HG03025 (cell line): Measurements from ENCODE around the gene MRPL1.

Source experiments
- ATAC-seq: cut with Tn5 transposase; IDR thresholded peaks from one replicate; pipeline ENCODE4 v1.9.1; 2021; ENCODE audit warnings: mild to moderate bottlenecking, moderate library complexity; ENCODE audit not compliant: unreplicated experiment, low FRiP score

Gene MRPL1

GRCh38 chr4:77862478-77863216, at the start of gene MRPL1:
TSS of gene MRPL1 (plus strand) at chr4:77862830. CDS start at chr4:77862849, 19 bp downstream.
- peak; percentile 90 for ATAC-seq

DNA sequence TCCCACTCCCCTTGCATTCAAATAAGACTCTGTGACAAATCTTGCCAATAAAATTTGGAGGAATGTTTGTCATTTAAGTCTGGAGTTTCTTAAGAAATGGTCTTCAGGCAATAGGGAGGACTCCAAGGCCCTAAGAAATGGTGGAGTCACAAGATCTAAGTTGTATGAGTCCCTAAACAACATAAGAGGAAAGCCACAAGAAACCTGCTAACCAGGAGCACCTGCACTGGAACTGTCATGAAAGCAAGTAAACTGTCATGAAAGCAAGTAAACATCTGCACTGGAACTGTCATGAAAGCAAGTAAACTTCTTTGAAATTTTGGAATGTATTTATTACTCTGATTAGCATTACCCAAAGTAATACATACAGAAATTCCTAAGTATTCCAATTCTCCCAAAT, 47.0 kb upstream of the MRPL1 start:
- no peak for ATAC-seq

DNA sequence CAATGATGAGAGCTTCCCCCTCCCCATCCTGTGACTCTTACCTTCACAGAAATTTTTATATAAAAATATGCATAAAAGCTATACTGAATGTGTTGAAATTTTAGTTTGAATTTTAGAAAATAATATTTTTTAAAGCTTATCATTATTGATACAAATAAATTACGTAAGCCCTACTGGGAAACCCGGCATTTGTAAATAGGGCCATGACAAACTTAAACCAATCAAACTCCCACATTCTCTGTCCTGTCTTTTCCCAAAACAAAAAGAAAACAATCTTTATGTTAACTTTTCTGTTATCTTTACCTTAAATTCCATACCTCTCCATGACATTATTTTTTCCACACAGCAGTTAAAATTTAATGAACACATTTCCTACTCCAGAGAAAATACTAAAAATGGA, 46.1 kb upstream of the MRPL1 start:
- ATAC-seq = no peak

- peak; percentile 12 for ATAC-seq
These were observed 45.1 kb upstream of the MRPL1 start for GRCh38 chr4:77817304-77818072.

DNA sequence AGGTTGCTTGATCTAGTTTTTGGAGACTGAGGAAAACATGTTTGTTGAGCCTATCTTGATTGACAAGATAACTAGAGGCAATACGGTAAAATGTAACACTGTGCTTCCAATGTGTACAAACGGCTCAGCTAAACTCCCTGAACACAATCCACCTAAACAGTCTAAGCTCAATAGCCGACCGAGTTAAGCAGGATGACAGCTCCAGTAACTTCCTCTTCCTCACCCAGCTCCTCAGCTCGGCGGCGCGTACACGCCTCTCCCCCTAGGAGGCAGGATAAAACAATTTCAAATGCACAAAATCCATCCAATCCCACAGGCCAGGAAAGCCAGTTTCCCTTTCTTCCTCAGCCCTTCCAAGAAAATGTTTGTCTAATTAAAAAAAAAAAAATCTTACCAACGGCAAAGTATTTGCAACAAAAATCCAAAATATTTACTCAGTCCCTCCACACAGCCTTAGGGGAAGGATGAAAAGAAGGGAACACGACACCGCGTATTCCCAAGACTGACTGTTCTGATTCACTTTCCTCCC, 44.5 kb upstream of the MRPL1 start:
- peak; percentile 26 for ATAC-seq

DNA sequence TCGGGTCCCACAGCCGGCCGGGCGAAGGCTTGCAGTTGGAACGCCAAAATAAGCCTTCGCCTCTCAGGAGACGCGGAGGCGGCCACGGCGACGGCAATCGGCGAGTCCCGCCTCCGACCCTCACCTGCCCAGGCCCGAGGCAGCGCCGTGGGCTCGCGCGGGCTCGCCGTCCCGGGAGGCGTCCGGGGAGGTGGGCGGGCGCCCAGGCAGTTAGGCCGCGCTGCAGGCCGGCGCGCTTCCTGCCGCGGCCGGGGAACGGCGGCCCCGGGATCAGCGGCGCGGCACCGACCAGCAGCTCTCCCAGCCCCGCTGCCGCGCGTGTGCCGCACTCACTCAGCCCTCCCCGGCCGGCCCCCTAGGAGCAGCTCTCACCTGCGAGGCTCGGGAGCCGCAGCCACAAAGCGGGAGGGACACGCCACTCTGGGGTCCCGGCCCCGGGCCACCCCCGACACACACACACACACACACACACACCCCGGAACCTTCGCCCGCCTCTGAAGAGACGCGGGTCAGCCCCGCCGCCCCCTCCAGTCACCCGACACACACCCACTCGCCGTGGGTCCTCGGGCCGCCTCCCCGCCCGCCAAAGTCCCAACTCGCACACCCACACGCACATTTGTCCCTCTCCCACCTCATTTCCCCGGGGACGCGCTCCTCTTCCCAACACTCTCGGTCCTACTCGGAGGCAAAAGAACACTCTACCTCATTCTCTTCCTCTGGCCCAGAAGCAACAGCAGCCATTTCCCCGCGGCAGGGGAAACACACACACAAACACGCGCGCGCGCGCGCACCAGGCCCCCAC, 43.8 kb upstream of the MRPL1 start, which contains the start of gene CNOT6L:
Gene CNOT6L (minus strand): TSS at position 767 of the 802 bp plus-strand sequence. CDS start 60 bp downstream, at position 707.
- peak; percentile 18 for ATAC-seq

- ATAC-seq = peak; percentile 27
These were observed 43.2 kb upstream of the MRPL1 start for GRCh38 chr4:77819404-77819842.

DNA sequence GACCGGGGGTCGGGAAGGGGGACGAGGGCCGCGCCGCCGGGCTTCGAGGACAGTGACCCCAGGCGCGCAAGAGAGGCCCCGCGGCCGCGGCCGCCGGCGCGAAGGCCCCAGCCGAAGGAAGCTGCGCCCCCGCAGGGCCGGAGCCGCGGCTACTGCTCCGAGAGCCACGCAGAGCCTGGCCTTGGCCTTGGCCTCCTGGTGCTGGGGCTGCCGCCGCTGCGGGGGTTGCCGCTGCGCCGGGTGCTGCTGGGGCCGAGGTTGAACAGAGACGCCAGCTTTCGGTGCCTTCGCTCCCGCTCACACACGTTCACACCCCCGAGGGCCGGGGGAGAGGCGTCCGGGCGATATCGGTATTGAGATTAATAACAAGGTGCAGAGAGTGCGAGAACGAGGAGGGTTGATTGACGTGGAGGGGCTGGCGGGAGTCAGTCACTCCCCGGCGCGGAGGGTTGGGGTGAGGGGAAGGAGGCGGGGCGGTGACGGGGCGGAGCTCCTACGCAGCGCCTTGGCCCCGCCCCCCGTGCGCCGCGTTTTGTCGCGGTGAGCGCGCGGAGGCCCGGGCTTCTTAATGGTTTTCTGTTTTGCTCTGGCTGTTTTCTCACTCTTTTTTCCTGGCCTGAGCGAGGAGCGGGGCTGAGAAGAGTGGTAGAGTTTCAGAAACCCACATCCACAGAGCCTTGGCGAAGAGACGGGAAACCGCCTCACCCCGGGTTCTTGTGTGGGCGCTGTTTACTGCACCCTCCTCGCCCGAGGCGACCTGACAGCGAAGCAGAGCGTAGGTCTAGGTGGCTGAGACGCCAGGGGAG, 42.6 kb upstream of the MRPL1 start:
- ATAC-seq = peak; percentile 61

GRCh38 chr4:77820649-77821561, 41.7 kb upstream of the MRPL1 start:
- no peak for ATAC-seq

DNA sequence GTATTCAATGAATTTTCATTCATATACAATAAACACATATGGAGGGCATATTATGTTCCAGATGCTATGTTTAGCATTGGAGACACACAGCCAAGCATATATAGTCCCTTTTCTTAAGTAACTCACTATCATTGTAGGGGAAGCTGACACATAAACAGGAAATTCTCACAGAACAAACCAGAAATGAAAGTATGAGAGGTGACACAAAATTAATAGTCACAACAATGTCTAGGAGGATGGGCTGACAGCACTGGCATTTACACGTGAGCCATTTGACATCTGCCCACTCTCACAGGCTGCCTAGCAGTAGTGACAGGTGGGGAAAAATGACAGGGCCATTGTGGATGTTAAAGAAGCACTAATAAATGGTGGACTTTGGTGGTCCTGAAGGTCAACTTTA, 40.9 kb upstream of the MRPL1 start:
- ATAC-seq = no peak

GRCh38 chr4:77826275-77826674, 36.4 kb upstream of the MRPL1 start:
- no peak for ATAC-seq

DNA sequence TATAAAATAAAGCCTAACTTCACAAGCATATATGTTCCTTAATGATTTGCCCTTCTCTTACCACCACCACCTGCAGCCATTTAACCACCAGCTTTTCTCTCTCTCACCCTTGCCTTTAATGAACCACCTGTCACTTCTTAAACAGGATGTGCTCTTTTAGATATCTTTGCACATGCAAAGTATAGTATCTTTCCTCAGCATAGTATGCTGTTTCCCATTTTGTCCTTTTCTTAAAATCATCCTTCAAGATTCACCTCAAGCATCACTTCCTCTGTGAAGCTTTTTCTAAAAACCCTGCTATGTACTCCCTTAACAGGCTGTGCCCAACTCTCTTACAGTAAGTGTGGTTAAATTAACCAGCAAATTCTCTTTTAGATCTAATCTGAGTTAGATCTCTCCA, 35.3 kb upstream of the MRPL1 start:
- peak; percentile 88 for ATAC-seq

GRCh38 chr4:77833126-77833724, 29.4 kb upstream of the MRPL1 start:
- ATAC-seq = no peak

DNA sequence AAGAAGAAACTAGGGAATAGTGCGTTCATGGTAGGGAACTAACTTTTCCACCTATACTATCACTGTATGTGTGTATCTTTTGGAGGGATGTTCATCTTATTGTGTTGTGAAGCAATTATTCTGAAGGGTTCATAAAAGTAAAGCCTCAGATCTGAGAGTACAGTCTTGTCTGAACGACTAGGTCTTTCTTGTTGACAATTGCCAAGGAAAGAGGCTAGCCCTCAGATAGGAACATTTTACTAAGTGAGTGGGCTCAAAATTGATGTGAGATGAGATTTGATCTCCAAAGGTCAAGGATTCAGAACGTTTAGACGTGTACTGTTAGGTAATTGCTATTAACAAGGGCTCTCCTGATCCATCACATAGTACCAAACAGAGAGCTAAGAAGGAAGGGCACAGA, 28.2 kb upstream of the MRPL1 start:
- no peak for ATAC-seq

GRCh38 chr4:77843628-77844027, 19.0 kb upstream of the MRPL1 start:
- no peak for ATAC-seq

GRCh38 chr4:77844363-77844762, 18.3 kb upstream of the MRPL1 start:
- ATAC-seq = no peak

DNA sequence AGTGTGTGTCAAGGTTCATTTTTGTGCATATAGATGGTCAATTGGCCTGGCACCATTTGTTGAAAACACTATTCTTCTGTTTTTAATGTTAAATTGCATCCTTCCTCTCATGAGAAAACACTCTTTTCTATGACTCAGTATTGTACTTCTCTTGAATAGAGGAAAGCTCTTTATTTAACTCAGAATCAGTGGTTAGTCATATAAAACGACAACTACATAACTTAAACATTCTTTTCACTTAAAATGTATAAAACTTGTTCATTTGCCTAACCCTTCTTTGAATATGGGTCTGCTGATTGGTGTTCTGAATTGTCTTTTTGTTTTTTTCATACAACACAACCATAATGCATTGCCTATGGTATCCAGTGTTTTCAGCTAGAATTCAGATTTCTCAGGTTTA, 17.2 kb upstream of the MRPL1 start:
- ATAC-seq = no peak

DNA sequence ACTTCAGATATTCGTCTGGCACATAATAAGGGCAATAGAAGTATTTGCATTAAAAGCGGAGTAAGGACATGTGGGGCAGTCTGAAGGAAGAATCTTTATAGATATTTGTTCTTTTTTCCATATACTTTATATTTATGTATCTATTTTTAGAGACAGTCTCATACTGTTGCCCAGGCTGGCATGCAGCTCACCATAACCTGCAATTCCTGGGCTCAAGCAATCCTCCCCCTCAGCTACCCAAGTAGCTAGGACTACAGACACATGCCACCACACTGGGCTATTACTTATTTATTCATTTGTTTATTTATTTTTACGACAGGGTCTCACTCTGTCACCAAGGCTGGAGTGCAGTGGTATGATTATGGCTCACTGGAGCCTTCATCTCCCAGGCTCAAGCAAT, 16.7 kb upstream of the MRPL1 start:
- no peak for ATAC-seq
